Neuron (in vitro differentiated cells): ENCODE results near the gene FTCDNL1.

Experiments
- H2AFZ ChIP-seq: one replicate; pipeline ENCODE4 v1.6.1; 2013; ENCODE audit warnings: low read depth, mild to moderate bottlenecking, inconsistent platforms, low read length, moderate library complexity
- H3K27me3 ChIP-seq: one replicate; pipeline ENCODE4 v1.6.1; 2013; ENCODE audit warnings: low read length; ENCODE audit not compliant: insufficient read depth
- H3K36me3 ChIP-seq: one replicate; pipeline ENCODE4 v1.6.1; 2013; ENCODE audit warnings: low read length; ENCODE audit not compliant: insufficient read depth
- H3K4me1 ChIP-seq: one replicate; pipeline ENCODE4 v1.6.1; 2013; ENCODE audit warnings: low read length; ENCODE audit not compliant: insufficient read depth
- H3K4me3 ChIP-seq: 2 replicates; pipeline ENCODE4 v1.5.1; 2013; ENCODE audit warnings: mild to moderate bottlenecking, low read length, moderate library complexity
- H3K9me3 ChIP-seq: one replicate; pipeline ENCODE4 v1.6.1; 2013; ENCODE audit warnings: low read length

The FTCDNL1 gene

DNA sequence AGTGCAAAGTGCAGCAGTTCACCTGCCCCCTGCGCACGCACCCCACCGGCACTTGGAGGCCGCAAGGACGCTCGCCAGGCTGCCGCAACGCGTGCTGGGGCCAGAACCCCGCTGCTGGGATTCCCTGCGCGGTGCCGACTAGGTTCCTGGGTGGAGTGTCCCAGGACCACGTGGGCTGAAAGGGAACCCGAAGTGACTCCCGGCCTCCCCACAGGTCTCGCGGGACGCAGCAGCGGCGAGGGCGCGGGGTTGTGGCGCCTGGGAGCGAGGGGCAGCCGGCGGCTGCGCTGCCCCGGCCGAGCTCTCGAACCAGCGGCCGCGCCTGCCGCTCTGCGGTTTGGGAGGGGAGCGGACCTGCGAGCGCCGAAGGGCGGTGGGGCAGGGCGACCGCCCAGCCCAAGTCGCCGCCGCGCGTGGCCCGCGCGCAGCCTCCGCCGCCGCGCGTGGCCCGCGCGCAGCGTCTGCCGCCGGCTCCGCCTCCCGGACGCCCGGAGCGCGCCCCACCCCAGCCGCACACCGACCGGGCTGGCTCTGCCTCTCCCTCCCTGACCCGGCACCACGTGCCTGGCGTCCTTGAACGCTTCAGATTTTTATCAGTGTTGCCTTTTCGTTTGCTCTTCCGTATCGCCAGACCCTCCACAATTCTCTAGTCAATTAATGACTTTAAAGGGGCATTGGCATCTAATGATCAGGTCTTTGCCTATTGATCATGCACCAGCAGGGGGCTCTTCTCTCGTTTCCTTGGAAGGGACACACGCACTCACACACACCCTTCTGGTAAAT lies at the start of gene FTCDNL1:
FTCDNL1 (minus strand) TSS at position 475 of the 783 bp plus-strand sequence. CDS start 2,230 bp downstream, outside the sequence.
- peaks cover 30% of the 10 kb centered on the region for H3K27me3 ChIP-seq
- no peaks in the 10 kb centered on the region for H3K36me3 ChIP-seq
- peak within 1 kb of the TSS; percentile 84 for H3K4me3 ChIP-seq
- H3K9me3 ChIP-seq, result no peaks in the 10 kb centered on the region
- peaks cover 8% of the 10 kb centered on the region for H3K4me1 ChIP-seq
- H2AFZ ChIP-seq, result peak within 1 kb of the TSS; percentile 99

DNA sequence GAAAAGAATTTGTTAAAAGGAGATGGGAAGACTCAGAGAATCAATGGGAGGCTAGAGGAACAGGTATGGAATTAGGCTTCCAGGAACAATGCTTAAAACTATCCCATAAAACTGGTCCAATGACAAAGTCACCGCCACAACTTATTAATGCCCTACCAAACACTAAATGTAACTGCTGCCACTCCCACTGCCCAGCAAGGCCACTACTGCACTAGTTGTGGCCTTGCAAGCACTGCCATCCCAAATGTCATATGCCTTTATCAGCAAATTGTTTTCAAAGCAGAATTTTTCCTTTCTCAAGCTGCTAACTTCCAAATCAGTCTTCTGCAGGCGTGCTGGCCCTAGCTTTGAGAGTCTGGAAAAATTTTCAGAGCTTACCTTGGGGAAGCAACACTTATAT lies 45.6 kb upstream of the FTCDNL1 start:
- H3K4me3 ChIP-seq, result no peak overlapping the region

DNA sequence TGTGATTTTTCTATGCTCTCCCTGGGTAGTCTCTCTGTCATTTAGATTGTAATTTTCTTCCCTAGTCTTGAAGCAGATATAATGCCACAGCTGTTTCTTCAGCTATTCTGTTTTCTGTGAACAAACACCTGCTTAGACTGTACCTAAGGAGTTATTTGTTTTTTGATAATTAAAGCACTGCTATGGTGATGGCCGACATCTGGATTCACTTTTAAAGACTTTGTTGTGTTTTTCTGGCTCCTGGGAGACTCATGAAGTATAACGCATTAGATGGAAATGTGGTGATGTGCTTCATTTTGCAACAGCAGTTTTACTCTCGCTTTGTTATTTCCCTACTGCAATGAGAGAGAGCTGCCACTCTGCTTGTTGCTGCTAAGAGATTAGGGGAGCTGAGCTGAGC lies 44.4 kb upstream of the FTCDNL1 start:
- H2AFZ ChIP-seq, result no peak overlapping the region
- H3K27me3 ChIP-seq, result no peaks in the 10 kb centered on the region
- H3K4me1 ChIP-seq, result no peaks in the 10 kb centered on the region
- no peaks in the 10 kb centered on the region for H3K9me3 ChIP-seq
- no peak overlapping the region for H3K4me3 ChIP-seq
- no peaks in the 10 kb centered on the region for H3K36me3 ChIP-seq

More for the DNA sequence above, 45.6 kb upstream of the FTCDNL1 start:
- Histone ChIP-seq H3K36me3 (no peaks in the 10 kb centered on the region), H2AFZ (no peak overlapping the region), H3K4me1 (no peaks in the 10 kb centered on the region), H3K27me3 (no peaks in the 10 kb centered on the region), H3K9me3 (no peaks in the 10 kb centered on the region)

DNA sequence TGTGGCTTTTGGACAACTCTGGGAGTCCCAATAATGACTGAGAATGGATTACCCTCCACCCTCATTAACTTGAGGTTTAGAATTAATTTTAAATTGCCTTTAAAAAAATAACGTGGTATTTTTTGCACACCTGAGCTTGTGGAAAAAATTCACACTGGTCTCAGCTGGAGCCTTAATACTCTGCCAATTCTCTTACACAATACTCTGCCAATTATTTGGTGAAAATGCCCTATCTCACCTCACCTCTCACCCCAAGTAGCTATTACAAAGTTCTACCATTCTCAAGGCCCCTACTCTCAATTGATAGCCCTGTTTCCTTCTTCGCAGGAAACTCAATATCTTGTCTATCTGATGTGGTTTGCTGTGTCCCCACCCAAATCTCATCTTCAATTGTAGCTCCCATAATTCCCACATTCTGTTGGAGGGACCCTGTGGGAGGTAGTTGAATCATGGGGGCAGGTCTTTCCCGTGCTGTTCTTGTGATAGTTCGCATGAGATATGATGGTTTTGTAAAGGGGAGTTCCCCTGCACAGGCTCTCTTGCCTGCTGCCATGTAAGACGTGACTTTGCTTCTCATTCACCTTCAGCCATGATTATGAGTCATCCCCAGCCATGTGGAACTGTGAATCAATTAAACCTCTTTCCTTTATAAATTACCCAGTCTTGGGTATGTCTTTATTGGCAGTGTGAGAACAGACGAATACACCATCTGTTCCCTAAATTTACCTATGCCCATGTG lies 32.7 kb upstream of the FTCDNL1 start:
- Histone ChIP-seq H3K27me3 (no peaks in the 10 kb centered on the region), H3K4me3 (no peak overlapping the region), H3K36me3 (no peaks in the 10 kb centered on the region), H3K9me3 (no peaks in the 10 kb centered on the region), H2AFZ (no peak overlapping the region), H3K4me1 (no peaks in the 10 kb centered on the region)

DNA sequence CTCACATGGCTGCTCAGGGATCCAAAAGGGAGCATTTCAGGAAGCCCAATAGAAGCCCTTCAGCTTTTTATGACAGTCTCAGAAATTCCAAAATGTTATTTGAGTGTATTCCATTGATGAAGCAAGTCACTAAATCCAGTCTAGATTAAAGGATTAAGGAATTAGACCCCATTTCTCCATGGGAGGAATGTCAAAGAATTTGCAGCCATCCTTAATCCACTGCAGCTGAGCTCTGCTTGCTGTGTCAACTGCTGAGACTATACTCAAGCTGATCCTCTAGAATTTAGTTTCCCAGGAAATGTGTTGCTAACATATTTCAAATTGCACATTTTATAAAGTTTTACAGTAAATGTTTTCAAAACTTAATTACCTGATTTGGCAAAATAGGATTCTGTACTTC lies 31.7 kb upstream of the FTCDNL1 start:
- Histone ChIP-seq H2AFZ (no peak overlapping the region), H3K36me3 (no peaks in the 10 kb centered on the region), H3K9me3 (no peaks in the 10 kb centered on the region), H3K27me3 (no peaks in the 10 kb centered on the region), H3K4me1 (no peaks in the 10 kb centered on the region), H3K4me3 (no peak overlapping the region)

DNA sequence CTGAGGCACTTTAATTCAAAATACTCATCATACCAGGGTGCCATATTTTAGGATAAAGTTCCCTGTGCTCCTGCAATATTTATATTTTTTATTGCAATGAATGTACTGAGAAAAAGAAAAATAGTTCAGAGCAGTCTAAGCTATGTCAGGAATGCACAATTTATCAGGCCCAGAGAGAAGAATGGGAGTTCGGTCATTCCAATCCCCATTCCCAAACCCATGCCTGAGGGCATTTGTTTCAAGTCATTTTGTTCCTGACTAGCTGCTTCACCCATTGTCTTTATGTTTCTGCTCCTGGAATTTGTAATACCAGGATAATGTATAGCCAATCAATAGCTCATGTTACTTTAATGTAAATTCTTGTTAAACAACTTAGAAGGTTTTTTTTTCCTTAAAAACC lies 24.4 kb upstream of the FTCDNL1 start:
- no peak overlapping the region for H3K4me3 ChIP-seq
- no peaks in the 10 kb centered on the region for H3K4me1 ChIP-seq
- H2AFZ ChIP-seq, result no peak overlapping the region
- no peaks in the 10 kb centered on the region for H3K9me3 ChIP-seq
- H3K27me3 ChIP-seq, result no peaks in the 10 kb centered on the region
- no peaks in the 10 kb centered on the region for H3K36me3 ChIP-seq

DNA sequence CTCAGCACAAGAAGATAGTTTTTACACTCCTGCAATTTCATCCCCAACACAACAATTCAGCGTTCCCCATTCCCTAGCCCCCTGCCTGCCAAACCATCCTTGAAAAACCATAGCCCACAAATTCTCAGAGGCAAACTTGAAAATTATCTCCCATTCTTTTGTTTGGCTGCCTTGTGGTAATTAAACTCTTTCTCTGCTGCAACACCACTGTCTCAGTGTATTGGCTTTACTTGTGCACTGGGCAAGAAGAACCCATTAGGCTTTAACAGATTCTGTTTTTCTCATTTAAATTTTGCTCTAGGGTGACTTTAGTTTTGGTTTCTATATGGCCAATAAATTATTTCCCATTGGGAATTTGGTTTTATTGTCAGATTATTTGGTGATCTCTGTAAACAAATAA lies 23.2 kb upstream of the FTCDNL1 start:
- Histone ChIP-seq H3K4me3 (no peak overlapping the region), H2AFZ (no peak overlapping the region), H3K27me3 (no peaks in the 10 kb centered on the region), H3K9me3 (no peaks in the 10 kb centered on the region), H3K4me1 (peaks cover 1% of the 10 kb centered on the region), H3K36me3 (no peaks in the 10 kb centered on the region)

DNA sequence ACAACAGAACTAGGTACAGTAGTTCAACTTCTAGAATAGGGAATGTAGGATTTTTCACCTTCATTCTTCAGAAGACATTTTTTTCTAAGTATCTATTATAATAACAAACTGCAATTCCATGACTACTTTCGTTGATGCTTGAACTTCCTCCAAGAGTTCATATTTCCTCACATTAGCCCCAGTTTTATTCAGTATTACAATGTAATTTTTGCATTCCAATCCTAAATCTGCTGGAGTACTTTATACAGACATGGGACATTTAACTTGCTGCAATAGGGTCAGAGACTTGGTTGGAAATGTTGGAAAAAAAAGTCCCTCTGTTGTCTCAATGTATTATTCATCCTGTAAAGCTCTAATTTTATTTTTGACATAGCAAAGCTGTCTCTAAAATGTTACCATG lies 19.6 kb upstream of the FTCDNL1 start:
- Histone ChIP-seq H3K9me3 (no peaks in the 10 kb centered on the region), H3K4me1 (peaks cover 7% of the 10 kb centered on the region), H3K4me3 (no peak overlapping the region), H2AFZ (no peak overlapping the region), H3K27me3 (no peaks in the 10 kb centered on the region), H3K36me3 (no peaks in the 10 kb centered on the region)

DNA sequence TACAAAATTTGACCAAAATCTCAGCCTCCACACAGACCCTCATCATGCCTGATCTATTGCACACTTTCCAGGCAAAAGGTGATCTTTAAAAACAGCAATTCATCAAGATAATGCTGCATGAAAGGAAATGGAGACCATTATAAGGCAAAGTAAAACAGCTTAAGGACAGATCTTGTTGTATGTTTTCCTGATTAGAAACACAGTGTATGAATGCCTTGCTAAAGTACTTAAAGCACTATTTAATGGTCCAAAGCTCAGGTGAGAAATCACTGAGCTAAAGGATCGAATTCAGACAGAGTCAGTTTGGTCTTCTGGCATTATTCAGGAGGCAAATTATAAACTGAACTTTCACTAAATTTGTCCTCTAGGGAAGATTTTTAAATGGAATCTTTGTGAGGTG lies 18.7 kb upstream of the FTCDNL1 start:
- no peak overlapping the region for H3K4me3 ChIP-seq
- no peaks in the 10 kb centered on the region for H3K9me3 ChIP-seq
- H3K4me1 ChIP-seq, result peaks cover 7% of the 10 kb centered on the region
- no peaks in the 10 kb centered on the region for H3K36me3 ChIP-seq
- H3K27me3 ChIP-seq, result no peaks in the 10 kb centered on the region
- H2AFZ ChIP-seq, result no peak overlapping the region

DNA sequence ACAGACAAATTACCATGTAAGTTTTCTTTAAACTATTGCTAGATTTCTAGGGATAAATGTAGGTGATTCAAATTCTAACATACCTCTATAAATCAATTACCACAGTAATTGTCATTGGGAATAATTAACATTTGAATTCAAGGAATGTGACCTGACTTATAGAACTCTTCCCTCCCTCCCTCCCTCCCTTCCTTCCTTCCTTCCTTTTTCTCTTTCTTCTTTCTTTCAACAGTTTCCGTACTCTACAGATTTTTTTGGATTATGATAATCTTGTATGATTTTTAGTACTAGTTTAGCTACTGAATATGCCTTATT lies 18.2 kb upstream of the FTCDNL1 start:
- no peaks in the 10 kb centered on the region for H3K9me3 ChIP-seq
- no peaks in the 10 kb centered on the region for H3K27me3 ChIP-seq
- H3K36me3 ChIP-seq, result no peaks in the 10 kb centered on the region
- H2AFZ ChIP-seq, result no peak overlapping the region
- no peak overlapping the region for H3K4me3 ChIP-seq
- H3K4me1 ChIP-seq, result peaks cover 7% of the 10 kb centered on the region

DNA sequence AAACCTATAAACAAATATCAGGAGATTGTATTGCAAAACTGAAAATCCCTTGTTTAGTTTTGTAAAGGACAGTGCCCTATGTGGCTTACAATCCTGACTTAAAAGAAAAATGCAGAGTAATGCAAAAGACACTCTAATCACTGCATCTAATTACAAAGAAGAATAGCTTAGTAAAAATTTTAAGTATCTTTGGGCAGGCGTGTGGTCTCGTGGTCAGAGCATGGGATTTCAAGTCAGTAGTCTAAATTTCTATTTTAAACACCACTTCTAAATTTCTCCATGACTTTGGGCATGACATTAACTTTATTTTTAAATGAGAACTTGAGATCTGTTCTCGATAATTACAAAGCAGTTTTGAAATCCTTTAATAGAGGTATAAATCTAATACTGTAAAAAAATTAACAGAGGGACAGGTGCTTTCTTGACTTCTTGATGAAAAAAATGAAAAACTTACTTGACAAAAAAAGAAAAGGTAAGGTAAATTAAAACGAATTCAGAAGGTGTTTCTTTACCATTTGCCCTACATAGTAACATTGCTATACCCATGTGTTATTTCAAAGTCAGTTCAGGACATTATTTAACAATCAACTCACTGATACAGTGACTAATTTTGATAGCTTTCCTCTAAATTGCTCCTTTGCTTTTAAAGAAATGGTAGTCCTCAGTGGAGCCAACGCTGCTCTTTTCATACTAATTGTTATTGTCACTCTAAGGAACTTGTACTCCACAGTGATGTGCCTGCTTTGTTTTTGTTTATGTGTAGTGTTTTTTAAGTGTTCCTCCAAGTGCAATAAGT lies 17.6 kb upstream of the FTCDNL1 start:
- Histone ChIP-seq H3K9me3 (no peaks in the 10 kb centered on the region), H3K4me1 (peaks cover 7% of the 10 kb centered on the region), H3K27me3 (peaks cover 2% of the 10 kb centered on the region), H3K4me3 (no peak overlapping the region), H2AFZ (no peak overlapping the region), H3K36me3 (no peaks in the 10 kb centered on the region)

DNA sequence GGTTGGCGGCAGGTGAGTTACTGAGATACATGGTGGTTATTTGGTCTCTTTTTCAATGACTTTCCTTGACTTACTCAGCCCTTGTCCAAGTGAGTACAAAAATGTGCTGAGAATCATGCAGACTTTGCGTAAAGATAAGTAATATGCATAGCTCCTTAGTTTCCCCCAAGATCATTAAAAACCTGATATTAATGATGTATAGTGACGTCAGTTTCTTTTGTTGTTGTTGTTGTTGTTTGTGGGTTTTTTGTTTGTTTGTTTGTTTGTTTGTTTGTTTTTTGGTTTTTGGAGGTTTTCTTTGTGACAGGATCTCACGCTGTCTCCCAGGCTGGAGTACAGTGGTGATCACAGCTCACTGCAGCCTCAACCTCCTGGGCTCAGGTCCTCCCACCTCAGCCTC lies 14.9 kb upstream of the FTCDNL1 start:
- Histone ChIP-seq H3K4me3 (no peak overlapping the region), H3K4me1 (peaks cover 7% of the 10 kb centered on the region), H2AFZ (no peak overlapping the region), H3K27me3 (peaks cover 4% of the 10 kb centered on the region), H3K9me3 (no peaks in the 10 kb centered on the region), H3K36me3 (no peaks in the 10 kb centered on the region)

DNA sequence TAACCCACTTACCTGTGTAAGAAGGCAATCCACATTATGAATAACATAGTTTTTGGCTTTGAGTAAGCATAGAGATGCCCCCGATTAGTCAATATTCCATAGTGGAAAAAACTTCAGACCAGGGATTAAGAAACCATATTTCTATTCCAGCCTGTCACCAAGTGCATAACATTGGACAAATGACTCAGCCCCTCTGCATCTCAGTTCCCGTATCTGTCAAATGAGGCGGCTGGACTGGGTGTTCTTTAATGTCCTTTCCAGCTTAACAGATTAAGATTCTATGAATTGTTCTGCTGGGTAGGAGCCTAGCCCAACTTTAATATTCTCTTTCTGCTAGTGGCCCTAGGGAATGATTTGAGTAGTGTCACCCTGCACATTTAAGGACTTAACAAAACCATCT lies 11.8 kb upstream of the FTCDNL1 start:
- H2AFZ ChIP-seq, result no peak overlapping the region
- no peaks in the 10 kb centered on the region for H3K9me3 ChIP-seq
- no peak overlapping the region for H3K4me3 ChIP-seq
- H3K4me1 ChIP-seq, result no peaks in the 10 kb centered on the region
- H3K27me3 ChIP-seq, result peaks cover 7% of the 10 kb centered on the region
- H3K36me3 ChIP-seq, result no peaks in the 10 kb centered on the region
